Activated CD4-positive, alpha-beta T cell treated with anti-CD3 and anti-CD28 coated beads for 48 hours (primary cell): ENCODE data around the gene RRBP1.

Source experiments
- DNase-seq: peaks from one replicate; pipeline ENCODE4 v3.0.0-alpha.2; 2020

The RRBP1 gene

DNA sequence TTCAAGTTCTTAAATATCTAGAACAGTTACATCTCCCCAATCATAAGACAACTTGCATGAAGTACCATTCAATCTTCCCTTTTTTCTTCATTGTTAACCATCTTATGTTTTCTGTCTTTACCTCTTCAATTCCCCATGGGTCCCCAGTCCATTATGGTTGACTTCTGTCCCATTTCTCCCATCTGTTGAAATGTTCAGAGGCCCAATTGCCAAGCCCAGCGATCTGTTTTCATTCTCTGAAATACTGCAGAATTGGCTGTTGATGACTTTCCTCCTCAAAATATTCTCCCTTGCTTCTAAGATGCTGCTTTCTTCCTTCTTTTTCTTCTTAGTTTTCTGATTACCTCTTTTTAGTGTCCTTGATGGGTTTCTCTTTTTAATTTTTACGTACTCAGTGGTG, 86.2 kb downstream of the RRBP1 start:
- no peak for DNase-seq

DNA sequence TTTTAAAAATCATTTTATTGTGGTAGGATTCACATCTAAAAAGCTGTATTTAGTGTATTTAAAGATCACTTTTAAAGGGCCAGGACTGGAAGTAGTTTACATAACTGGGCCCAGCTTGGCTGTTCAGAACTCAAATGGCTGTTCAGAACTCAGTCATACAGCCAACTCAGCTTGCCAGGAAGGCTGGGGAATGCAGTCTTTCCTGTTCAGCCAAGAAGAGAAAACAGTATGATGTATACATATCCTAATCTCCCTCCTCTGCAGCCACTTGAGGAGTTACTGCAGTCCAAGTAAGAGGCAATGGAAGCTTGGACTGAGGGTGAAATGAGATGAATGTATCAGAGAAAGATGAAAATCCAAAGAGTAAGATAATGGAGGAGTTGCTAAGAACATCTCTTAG, 87.6 kb downstream of the RRBP1 start:
- DNase-seq, result no peak

DNA sequence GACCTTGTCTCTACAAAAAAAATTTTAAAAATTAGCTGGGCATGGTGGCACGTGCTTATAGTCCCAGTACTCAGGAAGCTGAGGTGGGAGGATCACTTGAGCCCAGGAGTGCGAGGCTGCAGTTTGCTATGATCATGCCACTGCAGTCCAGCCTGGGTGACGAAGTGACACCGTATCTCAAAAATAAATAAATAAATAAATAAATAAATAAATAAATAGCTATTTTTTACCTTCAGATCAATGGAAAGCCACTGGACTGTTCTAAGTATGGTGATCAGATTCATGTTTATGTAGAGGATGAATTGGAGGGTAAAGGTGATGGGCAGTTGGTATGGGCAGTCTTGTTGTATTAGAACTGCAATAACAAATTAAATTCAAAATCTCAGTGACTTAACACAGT, 88.1 kb downstream of the RRBP1 start:
- DNase-seq, result no peak

DNA sequence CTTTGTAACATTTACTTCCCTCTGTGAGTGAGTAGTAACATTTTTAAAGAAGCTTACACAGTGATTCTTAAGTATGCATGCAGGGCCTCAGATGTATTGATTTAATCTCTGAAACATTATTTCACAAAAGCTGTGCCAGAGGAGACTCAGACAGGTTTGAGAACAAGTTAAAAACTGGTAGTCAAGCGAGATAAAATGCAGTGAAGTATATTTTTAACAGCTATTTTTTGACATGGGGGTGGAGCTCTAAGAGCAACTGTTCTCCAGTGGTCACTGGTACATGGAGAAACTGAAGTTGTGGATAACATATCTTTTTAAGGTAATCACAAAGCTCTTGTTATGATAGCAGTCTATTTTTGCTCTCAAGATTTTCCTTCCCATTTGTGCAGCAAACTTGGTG, 91.8 kb downstream of the RRBP1 start:
- no peak for DNase-seq

DNA sequence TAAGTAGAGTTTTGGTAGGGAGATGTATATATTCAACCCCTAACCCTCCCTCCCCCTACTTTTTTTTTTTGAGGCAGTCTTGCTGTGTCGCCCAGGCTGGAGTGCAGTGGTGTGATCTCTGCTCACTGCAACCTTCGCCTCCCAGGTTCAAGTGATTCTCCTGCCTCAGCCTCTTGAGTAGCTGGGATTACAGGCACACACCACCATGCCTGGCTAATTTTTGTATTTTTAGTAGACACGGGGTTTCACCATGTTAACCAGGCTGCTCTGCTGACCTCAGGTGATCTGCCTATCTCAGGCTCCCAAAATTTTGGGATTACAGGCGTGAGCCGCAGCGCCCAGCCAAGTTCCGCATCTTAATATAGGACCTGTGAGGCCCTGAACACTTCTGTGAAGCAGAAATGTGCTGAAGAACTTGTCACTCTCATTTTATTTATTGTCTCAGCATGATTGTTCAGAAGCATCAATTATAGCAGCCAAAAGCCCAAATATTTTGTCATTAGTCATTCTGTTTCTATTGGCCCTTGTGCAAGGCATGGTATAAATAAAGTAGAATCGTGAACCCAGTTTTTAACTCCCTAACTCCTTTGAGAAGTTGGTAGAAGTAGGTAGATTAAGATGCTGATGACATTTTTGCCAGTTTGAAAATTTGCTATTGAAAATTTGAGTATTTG, 92.7 kb downstream of the RRBP1 start:
- DNase-seq, result no peak

DNA sequence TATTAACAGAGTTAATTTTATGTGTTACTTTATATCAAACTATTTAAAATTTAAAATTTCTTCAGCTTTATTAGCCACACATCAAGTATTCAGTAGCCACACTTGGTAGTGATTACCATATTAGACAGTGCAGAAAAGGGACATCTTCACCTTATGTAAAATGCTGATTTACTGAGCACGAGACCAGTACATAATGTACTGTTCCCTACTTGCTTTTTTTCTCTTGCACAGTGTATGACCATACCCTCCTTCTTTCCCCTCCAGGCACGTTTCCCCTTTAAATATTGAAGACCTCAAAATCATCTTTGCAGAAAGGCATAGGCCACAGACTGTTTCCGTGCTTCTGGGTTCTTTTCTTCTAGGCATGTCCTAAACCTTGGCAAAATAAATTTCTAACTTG, 94.2 kb downstream of the RRBP1 start:
- no peak for DNase-seq

DNA sequence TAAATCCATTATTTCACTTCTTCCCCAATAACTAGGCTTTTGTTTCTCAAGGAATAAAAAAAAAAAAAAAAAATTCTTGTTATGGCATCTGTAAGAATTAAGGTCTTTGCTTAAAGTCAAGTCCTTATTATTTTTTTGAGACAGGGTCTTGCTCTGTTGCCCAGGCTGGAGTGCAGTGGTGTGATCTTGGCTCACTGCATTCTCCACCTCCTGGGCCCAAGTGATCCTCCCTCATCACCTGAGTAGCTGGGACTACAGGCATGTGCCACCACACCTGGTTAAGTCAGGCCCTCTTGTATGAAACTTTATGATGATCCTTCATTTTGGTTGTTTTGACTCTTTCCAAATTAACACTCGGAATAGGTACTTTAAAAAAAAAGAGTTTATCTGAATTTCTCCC, 94.9 kb downstream of the RRBP1 start:
- DNase-seq, result no peak

DNA sequence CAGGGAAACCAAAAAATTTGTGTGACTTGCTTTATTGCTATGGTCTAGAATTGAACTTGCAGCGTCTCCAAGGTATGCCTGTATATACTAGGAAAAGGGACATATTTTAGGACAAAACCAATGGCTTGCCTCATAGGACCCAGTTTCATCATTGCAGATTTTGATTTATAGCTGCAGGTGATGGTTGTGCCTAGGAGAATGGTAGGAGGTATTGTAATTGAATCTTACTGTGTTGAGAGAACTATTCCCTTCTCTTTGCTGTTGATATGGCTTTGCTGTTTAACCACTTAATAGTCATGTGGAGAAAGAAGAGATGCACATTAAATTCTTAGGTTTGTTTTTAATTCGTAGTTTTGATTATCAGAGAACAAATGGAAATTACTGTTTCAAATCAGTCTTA, 95.8 kb downstream of the RRBP1 start:
- no peak for DNase-seq

DNA sequence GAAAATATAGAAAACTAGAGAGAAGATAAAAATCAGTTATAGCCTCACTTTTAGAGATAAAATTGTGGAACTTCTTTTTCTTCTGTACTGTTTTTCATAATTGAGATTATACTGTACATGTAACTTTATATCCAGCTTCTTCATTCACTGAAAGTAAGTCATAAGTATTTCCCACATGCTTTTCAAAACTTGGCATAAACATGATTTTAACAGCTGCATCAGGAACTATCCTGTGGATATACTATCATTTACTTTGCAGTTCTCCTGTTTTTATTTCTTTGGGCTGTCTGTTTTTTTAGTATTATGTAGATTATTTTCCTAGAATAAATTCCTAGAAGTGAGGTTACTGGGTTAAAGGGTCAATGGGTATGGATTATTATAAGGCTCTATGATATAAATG, 97.4 kb downstream of the RRBP1 start:
- no peak for DNase-seq

DNA sequence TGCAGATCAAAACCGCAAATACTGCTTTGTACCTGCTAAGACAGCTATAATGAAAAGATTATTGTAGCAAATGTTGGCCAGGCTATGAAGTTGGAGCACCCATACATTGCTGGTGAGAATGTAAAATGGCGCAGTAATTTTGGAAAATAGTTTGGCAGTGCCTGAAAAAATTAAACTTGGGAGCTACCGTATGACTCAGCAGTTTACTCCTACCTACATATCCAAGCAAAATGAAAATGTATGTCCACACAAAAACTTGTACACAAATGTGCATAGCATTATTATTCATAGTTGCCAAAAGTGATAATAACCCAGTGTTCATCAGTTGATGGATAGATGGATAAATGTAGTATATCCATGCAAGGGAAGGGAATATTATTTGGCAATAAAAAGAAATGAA, 98.9 kb downstream of the RRBP1 start:
- DNase-seq, result no peak

DNA sequence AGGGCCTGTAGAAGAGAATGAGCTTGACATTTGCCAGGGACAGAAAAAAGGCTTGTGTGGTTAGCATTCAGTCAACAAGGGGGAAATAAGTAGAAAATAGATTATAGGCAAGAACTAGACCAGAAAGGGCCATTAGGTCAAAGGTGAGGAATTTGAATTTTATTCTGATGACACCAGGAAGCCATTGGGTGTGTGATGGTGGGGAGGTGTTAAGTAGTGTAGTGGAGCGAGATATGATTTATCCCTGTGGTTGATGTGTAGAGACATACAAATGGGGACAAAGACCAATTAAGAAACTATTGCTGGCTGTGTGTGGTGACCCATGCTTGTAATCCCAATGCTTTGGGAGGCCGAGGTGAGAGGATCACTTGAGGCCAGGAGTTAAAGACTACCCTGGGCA, 101.1 kb downstream of the RRBP1 start:
- no peak for DNase-seq

DNA sequence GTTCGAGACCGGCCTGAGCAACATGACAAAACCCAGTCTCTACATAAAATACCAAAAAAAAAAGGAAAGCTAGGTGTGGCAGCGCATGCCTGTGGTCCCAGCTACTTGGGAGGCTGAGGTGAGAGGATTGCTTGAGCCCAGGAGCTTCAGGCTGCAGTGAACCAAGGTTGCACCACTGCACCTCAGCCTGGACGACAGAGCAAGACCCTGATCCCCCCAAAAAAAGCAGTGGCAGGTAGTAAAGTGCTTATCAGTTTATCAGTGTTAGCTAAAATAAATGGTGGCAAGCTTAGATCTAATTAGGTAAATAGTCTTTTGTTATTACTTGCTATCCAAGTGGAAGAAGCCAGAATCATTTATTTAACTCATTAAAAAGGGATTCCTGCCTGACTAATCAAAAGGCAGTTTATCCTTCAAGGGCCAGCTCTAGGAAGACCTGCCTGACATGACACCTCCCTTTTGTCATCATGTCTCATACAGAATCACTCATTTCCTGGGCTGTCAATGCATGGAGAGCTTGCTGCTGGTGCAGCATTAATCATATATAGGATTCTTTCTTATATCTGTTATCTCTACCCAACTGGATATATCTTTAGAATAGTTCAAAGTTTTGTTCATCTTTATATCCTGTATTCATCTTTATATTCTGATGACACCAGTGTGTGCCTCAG, 102.5 kb downstream of the RRBP1 start:
- DNase-seq, result no peak

DNA sequence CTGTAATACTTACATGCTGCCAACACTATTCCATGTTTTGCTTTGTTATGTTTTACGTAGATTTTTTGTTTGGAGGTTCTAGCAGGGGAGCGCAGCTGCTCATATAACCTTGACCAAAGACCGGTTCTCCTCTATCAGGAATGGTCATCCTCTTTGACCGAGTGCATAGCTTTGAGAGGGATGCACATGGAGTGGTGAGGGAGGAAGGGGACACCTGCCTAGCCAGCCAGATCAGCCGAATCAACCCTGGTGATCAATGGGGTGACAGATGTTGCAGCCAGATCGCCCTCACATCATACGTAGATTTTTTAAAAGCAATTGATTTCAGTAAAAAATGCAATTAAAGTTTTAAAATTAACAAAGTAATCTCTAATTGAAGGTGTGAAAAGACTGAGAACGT, 105.8 kb downstream of the RRBP1 start:
- DNase-seq, result no peak

DNA sequence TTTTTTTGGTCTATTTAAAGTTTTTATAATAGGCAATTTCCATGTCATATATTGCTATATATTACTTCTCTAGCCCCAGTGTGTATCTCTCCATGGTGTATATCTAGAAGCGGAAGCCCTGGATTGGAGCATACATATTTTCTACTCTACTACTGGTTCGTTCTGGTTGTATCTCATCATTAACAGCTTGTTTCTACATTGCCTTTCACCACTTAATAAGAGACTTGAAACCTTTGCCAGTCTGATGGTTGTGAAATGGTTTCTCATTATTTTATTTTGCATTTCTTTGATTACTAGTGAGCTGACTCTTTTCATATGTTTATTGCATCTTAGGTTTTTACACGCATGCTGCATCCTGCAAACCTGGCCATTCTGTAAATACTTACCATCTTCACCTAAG, 108.6 kb downstream of the RRBP1 start:
- DNase-seq, result no peak

DNA sequence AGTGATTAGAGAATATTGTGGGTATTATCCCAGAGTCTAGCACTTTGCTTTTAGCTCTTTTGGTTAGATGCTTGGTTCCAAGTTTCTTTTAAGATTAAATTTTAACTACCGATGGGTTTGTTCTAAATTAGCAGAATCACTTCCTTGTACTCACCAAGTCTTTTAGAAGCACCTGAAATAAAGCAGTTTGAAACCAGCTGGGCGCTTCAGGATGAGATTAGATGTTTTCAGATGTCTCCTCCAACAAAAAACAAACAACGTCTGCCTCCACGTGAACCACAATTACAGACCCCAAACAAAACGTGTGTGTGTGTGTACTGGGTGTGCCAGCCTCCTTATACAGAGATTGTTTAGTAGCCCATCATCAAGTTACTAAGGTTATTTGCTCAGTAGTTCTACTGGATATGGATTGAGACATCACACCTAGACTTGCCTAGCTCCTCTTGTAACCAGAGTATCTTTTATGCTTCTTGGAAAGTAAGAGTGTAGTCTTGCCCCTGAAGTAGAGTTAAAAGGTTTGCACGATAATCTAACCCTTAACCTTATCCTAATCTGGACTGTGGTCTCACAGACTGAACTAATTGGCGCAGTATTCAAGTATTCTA, 109.9 kb downstream of the RRBP1 start:
- no peak for DNase-seq

DNA sequence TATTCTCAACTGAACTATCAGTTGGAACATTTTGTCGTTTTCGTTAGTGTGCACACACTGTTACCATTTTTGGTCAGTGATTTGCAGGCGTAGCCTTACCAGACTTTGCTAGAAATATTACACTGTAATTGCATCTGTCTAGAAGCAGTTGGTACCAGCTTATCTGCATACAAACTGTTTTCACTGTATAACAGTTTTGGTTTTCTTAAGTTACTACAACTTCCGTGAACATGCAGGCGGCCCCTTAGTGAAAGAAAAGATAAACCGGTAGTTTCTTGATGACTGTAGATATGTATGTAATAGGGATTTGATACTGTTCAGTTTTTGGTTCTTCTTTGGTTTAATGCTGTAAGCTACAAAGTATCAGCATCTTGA, 110.9 kb downstream of the RRBP1 start:
- DNase-seq, result peak; percentile 29

DNA sequence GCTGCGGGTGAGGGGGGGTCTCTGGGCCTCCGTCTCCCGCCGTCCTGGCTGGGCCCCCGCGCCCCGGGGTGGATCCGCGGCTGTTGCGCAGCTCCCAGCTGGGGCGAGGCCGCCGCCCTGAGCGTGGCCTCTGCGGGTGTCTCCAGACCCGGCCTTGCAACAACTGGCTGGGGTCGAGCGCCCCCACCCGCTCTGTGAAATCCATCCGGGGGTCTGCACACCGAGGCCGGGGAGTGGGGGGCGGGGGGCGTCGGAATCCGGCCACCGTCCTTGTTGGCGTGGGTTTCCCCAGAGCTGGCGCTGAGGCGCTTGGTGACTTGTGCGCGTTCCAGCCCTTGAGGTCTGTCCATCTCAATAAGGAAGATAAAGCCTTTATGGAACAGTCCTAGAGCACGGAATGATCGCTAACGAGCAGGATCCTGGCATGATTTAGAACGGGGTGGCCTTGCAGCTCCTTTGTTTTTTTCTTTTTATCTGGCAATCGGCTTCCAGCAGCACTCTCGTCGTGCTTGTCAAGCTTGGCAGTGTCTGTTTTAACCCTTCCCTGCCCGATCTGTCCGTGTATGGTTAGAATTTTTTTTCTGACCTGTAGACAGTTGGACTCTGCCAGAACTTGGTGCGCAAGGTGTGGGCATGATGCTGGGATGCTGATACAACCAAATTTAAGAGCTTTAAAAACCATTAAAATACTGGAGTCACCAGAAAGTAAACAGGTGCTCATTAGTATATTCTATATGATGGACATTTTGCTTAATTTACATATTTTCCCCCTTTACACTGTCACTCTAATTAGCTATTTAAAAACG, 111.5 kb downstream of the RRBP1 start:
- no peak for DNase-seq

DNA sequence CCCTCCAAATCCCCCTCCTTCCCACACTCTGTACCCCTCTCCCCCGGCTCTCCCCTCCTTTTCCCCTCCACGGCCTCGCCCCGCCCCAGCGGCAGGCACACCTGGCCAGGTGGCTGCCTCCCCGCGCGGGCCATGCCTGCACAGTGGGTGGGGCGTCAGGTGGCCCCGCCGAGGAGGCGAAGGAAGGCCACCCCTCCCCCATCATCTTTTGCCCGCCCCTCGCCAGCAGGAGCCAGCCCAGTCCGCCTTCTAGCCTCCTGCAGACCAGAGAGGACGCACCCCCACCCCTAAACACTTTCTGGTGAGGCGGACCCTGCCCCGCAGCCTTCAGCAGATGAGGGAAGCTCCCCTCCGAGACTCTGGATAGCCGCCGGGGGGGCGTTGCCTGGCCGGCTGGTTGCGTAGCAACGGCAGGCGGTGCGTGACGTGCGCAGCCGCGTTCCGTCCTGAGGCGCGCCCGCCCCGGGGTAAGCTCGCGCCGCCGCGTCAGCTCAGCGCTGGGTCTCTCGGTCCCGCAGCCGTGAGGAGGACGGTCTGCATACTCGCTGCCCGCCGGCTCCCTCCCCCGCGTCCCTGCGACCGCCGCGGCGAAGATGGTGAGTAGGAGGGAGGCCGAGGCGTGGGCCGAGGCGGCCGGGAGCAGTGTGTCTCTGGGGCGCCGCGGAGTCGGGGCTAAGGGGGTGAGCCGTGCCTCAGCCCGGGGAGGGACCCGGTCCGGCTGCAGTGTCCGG, 112.3 kb downstream of the RRBP1 start, which contains the start of gene DSTN:
TSS of gene DSTN (plus strand) at position 460 of the 731 bp plus-strand sequence. CDS start at position 594, 134 bp downstream.
- peak; percentile 90 for DNase-seq

DNA sequence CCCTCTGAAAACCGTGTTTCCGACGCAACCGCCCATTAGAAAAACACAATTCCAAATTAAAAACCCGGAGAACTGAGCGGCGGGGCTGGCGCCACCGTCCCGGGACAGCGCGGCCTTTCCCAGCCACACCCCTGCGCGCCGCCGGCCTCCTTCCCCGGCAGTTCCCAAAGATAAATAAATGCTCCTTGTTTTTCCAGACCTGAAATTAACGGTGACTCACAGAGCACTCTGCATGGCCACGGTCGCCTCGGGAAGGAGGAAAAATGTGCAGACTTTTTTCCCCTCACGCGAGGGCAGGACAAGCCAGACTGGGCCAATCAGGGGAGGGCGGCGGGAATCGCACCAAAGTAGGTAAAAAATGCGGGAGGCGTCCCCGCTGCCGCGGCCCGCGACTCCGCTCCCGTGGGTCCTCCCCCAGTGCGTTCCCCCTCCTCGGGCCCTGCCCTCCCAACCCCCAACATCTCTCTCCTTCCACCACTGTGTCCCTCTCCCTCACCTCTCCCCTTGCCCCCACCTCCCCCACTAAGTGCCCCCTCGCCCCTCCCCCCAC, 113.0 kb downstream of the RRBP1 start:
- DNase-seq, result peak; percentile 22

DNA sequence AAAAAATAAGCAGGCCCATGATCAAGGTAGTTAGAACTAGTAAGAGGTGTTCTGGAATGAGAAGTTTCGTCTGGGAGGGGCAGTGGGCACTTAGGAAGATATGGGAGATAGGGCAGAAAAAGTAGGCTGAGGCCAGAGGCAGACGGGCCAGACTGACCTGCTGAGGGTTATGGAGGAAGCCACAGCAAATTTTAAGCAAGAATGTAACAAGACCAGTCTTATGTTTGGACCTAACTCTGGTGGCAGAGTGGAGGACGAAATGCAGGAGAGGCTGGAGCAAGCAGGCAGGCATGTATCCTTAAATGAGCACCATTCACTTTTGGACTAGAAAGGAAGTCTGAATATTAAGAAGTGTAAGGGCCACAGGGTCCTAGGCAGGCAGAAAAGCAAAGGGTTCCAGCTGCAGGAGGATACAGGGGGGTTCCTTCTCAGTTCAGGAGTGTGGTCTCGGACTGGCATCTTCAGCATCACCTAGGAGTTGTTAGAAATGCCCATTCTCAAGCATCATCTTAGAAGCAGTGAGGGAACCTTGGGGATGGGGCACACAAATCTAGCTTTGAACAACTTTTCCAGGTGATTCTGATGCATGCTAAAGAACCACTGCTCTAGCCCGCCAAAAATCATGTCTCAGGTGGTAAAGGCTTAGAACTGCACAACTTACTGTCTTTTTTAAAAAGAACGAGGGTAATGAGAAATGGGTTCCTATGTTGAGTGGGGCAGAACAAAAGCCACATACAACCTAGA, 113.8 kb downstream of the RRBP1 start:
- no peak for DNase-seq

DNA sequence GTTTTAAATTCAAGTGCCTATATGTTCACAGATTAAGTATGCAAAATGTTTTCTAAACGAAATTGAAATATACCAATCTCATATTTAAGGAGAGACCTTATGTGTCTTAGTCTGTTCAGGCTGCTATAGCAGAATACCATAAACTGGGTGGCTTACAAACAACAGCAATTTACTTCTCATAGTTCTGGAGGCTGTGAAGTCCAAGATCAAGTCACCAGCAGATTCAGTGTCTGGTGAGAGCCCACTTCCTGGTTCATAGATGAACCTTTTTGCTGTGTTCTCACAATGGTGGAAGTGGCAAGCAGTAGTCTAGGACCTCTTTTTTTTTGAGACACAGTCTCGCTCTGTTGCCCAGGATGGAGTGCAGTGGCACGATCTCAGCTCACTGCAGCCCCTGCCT, 115.7 kb downstream of the RRBP1 start:
- no peak for DNase-seq
